ENCODE data around the gene TSPYL6.
"Not testable (repeated sequence)": the region's sequence is repeated elsewhere in the genome, so short reads cannot be mapped to it uniquely, and the experiment has no call there.

TSPYL6 gene

GRCh38 chr2:54256091-54256694, at the start of gene TSPYL6:
TSPYL6 (minus strand) TSS chr2:54256229; CDS start chr2:54256151, 78 bp downstream.
- FAIRE-seq (no peak), DNase-seq (ENCODE audit: extremely low spot score, insufficient read length, low read depth) (no peak)

GRCh38 chr2:54303631-54304030, 47.6 kb upstream of the TSPYL6 start:
- FAIRE-seq (no peak), DNase-seq (ENCODE audit: extremely low spot score, insufficient read length, low read depth) (no peak)

DNA sequence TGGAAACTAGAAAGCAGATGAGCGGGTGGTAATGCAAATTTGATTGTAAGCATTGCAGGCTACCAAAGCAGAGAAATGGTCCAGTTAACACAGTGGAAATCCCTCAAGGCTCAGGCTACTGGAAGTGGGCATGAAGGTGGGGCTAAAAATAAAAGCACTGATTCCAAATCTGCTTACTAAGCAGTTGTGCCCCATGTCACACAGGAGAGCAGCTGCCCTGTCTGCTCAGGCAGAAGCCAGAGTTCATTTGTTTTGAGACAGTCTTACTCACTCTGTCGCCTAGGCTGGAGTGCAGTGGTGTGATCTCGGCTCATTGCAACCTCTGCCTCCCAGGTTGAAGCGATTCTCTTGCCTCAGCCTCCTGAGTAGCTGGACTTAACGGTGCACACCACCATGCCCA, 42.5 kb upstream of the TSPYL6 start:
- FAIRE-seq (no peak), DNase-seq (ENCODE audit: extremely low spot score, insufficient read length, low read depth) (no peak)

DNA sequence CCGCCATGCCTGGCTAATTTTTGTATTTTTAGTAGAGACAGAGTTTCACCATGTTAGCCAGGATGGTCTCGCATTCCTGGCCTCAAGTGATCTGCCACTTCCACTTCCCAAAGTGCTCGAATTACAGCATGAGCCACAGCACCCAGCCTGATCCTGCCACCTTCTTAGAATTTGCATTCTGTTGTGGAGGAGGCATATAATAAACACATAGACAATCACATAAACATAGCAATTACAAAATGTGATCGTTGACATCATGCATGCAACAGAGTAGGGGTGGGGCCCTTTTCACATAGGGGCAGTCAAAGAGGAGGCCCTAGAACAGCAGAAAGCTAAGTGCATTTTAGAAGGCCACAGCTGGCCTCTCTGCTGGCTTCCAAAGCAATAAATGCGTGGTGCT, 39.9 kb upstream of the TSPYL6 start:
- no peak for FAIRE-seq
- no peak for DNase-seq (ENCODE audit: extremely low spot score, insufficient read length, low read depth)

- not testable (repeated sequence) for FAIRE-seq; DNase-seq (ENCODE audit: extremely low spot score, insufficient read length, low read depth)
These were observed 38.6 kb upstream of the TSPYL6 start for GRCh38 chr2:54294665-54295064.

DNA sequence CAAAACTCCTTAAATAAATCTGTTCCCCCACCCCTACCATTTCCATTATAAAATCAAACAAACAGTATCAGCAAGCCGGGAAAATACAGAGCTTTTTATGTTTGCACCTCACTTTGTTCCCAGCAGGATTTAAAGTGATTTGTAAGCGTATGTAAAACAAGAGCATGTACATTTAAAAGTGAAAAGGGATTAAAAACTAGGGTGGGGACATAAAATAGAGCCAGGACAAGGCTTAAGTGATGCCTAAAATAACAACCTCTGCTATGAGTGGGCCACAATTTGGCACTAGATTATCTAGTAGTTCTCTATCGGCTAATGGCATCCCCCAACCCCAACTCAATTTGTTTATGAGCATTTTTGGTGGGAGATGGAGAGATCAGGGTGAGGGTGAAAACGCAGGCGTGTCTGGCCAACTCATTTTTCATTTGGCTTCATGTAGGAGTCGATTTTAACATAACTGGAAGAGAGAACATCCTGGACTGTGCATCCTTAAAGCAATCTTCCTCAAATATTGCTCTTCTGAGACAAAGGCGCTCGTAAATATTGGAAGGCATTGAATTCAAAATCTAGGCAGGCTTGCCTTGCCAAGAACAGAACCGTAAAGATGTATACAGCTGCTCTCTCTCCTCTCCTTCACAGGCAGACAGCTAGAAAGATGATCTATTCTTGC, 34.5 kb upstream of the TSPYL6 start:
- DNase-seq (ENCODE audit: extremely low spot score, insufficient read length, low read depth) (no peak), FAIRE-seq (no peak)

- no peak for DNase-seq (ENCODE audit: extremely low spot score, insufficient read length, low read depth)
- no peak for FAIRE-seq
These were observed 33.9 kb upstream of the TSPYL6 start for GRCh38 chr2:54289917-54290316.

DNA sequence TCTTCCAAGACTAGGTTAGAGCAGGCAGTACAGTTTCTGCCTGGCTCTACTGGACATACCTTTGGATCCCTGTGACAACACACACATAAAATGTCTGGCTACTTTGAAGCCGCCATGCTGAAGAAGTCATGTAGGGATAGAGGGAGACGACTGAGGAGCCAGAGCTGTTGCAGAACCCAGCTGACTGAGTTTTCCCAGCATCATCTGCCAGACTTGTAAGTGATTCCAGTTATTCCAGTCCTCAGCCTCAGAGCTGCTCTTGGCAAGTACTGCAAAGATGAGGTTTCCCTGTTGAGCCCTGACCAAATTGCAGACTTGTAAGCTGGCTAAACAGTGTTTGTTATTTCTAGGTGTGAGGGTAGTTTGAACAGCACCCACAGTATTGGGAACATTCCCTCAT, 31.5 kb upstream of the TSPYL6 start:
- DNase-seq (ENCODE audit: extremely low spot score, insufficient read length, low read depth) (no peak), FAIRE-seq (no peak)

- FAIRE-seq (peak; percentile 33), DNase-seq (ENCODE audit: extremely low spot score, insufficient read length, low read depth) (no peak)
These were observed 29.4 kb upstream of the TSPYL6 start for GRCh38 chr2:54285451-54285850.

GRCh38 chr2:54284826-54285225, 28.8 kb upstream of the TSPYL6 start:
- FAIRE-seq (no peak), DNase-seq (ENCODE audit: extremely low spot score, insufficient read length, low read depth) (no peak)

GRCh38 chr2:54279385-54279784, 23.4 kb upstream of the TSPYL6 start:
- DNase-seq (ENCODE audit: extremely low spot score, insufficient read length, low read depth) (no peak), FAIRE-seq (no peak)

DNA sequence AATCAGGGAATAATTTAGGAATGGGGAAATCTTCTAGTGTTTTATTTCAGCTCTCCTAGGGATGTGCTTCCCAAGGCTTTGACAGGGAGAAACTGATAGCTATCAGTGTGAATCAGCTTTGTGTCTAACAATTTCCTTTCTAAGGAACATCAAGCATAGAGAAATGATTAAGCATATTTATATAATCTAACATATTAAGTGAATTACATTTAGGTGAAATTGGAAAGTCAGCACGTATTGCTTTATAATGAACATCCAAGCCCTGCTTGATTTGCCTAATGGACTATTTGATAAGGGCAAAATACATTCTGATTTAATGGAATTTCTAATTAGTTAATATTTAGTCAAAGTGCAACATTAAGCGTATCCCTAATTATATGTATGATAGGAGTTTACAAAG, 19.5 kb upstream of the TSPYL6 start:
- no peak for DNase-seq (ENCODE audit: extremely low spot score, insufficient read length, low read depth)
- no peak for FAIRE-seq

DNA sequence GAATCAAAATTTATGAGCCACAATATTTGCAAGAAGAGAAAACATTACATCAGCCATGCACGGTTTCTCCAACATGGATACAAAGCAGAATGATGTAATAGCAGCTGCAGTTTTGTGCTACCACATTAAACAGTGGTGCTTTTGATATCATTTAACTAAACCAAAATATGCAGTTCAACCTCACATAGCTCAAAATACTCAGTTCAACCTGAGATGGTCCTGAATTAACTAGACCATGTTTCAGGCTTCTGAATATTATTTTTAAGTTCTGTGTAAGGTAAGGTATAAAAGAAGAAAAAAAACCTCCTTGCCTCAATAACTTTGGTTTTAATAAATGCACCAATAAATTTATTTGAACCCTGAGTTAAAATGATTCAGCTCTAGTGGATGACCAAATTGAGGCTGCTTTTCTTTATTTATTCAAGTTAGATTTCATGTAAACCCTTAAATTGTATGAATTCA, 18.8 kb upstream of the TSPYL6 start:
- FAIRE-seq, result no peak
- no peak for DNase-seq (ENCODE audit: extremely low spot score, insufficient read length, low read depth)

DNA sequence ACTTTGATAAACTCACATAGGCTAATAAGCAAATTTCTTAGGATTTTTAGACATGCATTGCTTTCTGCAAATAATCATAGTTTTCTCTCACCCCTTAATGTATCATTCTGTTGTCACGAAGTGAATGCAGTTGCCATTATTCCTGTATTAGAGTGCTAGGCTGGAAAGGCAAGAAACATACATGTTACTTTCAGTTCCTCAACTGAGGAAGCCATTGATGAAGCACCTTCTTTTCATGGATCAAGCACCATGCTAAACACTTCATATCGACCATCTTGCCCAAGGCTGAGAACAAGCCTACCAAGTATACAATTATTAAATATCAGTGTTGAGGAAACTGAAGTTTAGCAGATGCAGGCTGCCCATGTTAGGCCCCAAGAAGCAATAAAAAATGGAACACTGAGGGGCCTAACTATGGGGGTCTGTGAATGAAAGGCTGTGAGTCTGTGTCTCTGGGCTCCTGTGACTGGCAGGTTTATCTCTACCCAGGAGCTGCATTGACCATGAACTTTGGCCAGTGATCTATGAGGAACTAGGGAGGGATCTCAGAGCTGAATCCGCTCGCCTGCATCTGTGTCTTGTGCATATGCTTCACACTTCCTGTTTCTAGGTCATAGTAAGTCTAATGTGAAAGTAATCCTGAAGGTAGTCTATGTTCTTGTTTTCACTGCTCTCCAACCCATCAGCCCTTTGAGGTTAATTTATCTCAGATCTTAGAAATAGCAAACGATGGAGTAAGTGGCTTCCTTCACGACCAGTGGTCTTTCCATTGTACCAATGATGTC, 16.0 kb upstream of the TSPYL6 start:
- DNase-seq (ENCODE audit: extremely low spot score, insufficient read length, low read depth), result peak; percentile 22
- peak; percentile 76 for FAIRE-seq

GRCh38 chr2:54271189-54271588, 15.2 kb upstream of the TSPYL6 start:
- no peak for DNase-seq (ENCODE audit: extremely low spot score, insufficient read length, low read depth)
- FAIRE-seq, result peak; percentile 26

DNA sequence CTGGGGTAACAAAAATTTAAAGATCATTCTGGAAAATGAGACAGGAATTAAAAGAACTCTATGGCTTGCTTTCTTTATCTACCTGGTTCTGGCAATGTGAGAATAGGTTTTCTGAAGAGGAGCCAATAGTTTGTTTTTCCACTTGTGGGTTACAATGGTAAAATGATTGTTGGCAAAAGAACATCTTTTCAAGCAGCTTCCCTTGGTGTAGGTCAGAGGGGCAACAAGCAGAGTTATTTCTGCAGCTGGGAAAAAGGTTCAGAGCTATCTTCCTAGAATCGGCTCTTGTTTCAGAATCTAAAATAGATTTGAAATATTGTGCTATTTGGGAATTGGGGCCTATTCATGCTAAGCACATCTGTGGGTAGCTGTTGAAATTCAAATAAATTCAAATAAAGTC, 11.5 kb upstream of the TSPYL6 start:
- FAIRE-seq, result no peak
- DNase-seq (ENCODE audit: extremely low spot score, insufficient read length, low read depth), result no peak

DNA sequence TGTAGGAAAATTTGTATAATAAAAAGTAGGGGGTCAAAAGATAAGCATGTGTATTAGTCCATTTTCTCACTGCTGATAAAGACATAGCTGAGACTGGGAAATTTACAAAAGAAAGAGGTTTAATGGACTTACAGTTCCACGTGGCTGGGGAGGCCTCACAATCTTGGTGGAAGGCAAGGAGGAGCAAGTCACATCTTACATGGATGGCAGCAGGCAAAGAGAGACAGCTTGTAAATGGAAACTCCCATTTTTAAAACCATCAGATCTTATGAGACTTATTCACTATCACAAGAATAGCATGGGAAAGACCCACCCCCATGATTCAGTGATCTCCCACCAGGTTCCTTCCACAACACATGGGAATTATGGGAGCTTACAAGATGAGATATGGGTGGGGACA, 9.1 kb upstream of the TSPYL6 start:
- DNase-seq (ENCODE audit: extremely low spot score, insufficient read length, low read depth); FAIRE-seq: not testable (repeated sequence)

GRCh38 chr2:54262015-54262765, 6.2 kb upstream of the TSPYL6 start:
- FAIRE-seq, result no peak
- no peak for DNase-seq (ENCODE audit: extremely low spot score, insufficient read length, low read depth)

- DNase-seq (ENCODE audit: extremely low spot score, insufficient read length, low read depth) (no peak), FAIRE-seq (no peak)
These were observed 5.5 kb upstream of the TSPYL6 start for GRCh38 chr2:54261537-54261936.

GRCh38 chr2:54260241-54260595, 4.2 kb upstream of the TSPYL6 start:
- no peak for DNase-seq (ENCODE audit: extremely low spot score, insufficient read length, low read depth)
- no peak for FAIRE-seq

Measured in GM18507 (cell line).